HEK293 (cell line): ENCODE data around the gene ANXA4.

Experiments used
- CTCF ChIA-PET: fragments of 350-600 bp; formaldehyde crosslinking; extraction: SDS; loops from one replicate; lab custom pipeline; 2021; ENCODE audit warnings: antibody characterized with exemption; lab: Yijun Ruan, JAX
- POLR2A ChIA-PET: fragments of 300-600 bp; formaldehyde crosslinking; extraction: SDS; loops from one replicate; lab custom pipeline; 2020; ENCODE audit warnings: antibody characterized with exemption, inconsistent platforms; lab: Yijun Ruan, JAX
- H3K27ac ChIP-seq: fragments of 200-500 bp; sonication (Bioruptor generic); 2 replicates; pipeline ENCODE4 v1.5.1; 2014; ENCODE audit warnings: low read depth, low read length, control low read depth, inconsistent platforms; ENCODE audit errors: extremely low read depth
- H3K36me3 ChIP-seq, 2 experiments: fragments of 200-500 bp in 1 of 2; sonication (Bioruptor generic) in 1 of 2; 1 replicate in 1 of 2; 2 replicates in 1 of 2; pipeline ENCODE4 v1.5.1; 2014 to 2017; ENCODE audit warnings: inconsistent platforms in 2 of 2, low read length in 2 of 2; ENCODE audit not compliant: control insufficient read depth in 2 of 2, insufficient read depth in 1 of 2
- H3K4me1 ChIP-seq: fragments of 200-500 bp; sonication (Bioruptor generic); 2 replicates; pipeline ENCODE4 v1.5.1; 2014; ENCODE audit warnings: mild to moderate bottlenecking, low read length, inconsistent platforms; ENCODE audit not compliant: control insufficient read depth, insufficient read depth
- H3K4me3 ChIP-seq: 2 replicates; pipeline ENCODE4 v1.5.1; 2011; ENCODE audit warnings: low read depth, mild to moderate bottlenecking, control low read depth, low read length, moderate library complexity
- H3K9me3 ChIP-seq: fragments of 200-500 bp; sonication (Bioruptor generic); 2 replicates; pipeline ENCODE4 v1.5.1; 2014; ENCODE audit warnings: low read depth, low read length, inconsistent platforms; ENCODE audit not compliant: control insufficient read depth, insufficient read depth
- HOXA7 ChIP-seq: sonication (generic); formaldehyde crosslinking; IDR thresholded peaks from 2 replicates; pipeline ENCODE4 v1.8.1; 2022; ENCODE audit warnings: missing genetic modification reagents, borderline replicate concordance
- PRDM1 ChIP-seq: fragments of 450-650 bp; formaldehyde crosslinking; IDR thresholded peaks from 2 replicates; pipeline ENCODE4; 2016; ENCODE audit warnings: missing biosample characterization, missing genetic modification characterization
- PRDM10 ChIP-seq: fragments of 450-650 bp; formaldehyde crosslinking; IDR thresholded peaks from 2 replicates; pipeline ENCODE4 v1.5.1; 2016; ENCODE audit warnings: missing biosample characterization, missing genetic modification characterization
- PRDM4 ChIP-seq: fragments of 450-650 bp; formaldehyde crosslinking; IDR thresholded peaks from 2 replicates; pipeline ENCODE4 v1.5.1; 2017; ENCODE audit warnings: missing biosample characterization, missing genetic modification characterization
- SALL2 ChIP-seq: fragments of 450-650 bp; formaldehyde crosslinking; IDR thresholded peaks from 2 replicates; pipeline ENCODE4 v1.5.0; 2017; ENCODE audit warnings: missing biosample characterization, mild to moderate bottlenecking, missing genetic modification characterization, borderline replicate concordance
- ZBTB17 ChIP-seq: fragments of 450-650 bp; formaldehyde crosslinking; IDR thresholded peaks from 2 replicates; pipeline ENCODE4 v1.5.1; 2016; ENCODE audit warnings: missing biosample characterization, missing genetic modification characterization
- ZFHX2 ChIP-seq: fragments of 450-650 bp; formaldehyde crosslinking; conservative IDR thresholded peaks from 2 replicates; pipeline ENCODE4 v1.5.1; 2016; ENCODE audit warnings: missing biosample characterization, missing genetic modification characterization
- ZNF157 ChIP-seq: fragments of 450-650 bp; formaldehyde crosslinking; IDR thresholded peaks from 2 replicates; pipeline ENCODE4 v1.5.1; 2016; ENCODE audit warnings: missing biosample characterization, missing genetic modification characterization
- ZNF19 ChIP-seq: fragments of 450-650 bp; formaldehyde crosslinking; IDR thresholded peaks from 2 replicates; pipeline ENCODE4; 2016; ENCODE audit warnings: missing biosample characterization, missing genetic modification characterization, low read depth
- ZNF221 ChIP-seq: fragments of 450-650 bp; formaldehyde crosslinking; IDR thresholded peaks from 2 replicates; pipeline ENCODE4 v1.5.1; 2017; ENCODE audit warnings: missing biosample characterization, missing genetic modification characterization, borderline replicate concordance
- ZNF341 ChIP-seq: fragments of 450-650 bp; formaldehyde crosslinking; IDR thresholded peaks from 2 replicates; pipeline ENCODE4; 2016; ENCODE audit warnings: low read depth, missing biosample characterization, missing genetic modification characterization
- ZNF350 ChIP-seq: fragments of 450-650 bp; formaldehyde crosslinking; IDR thresholded peaks from 2 replicates; pipeline ENCODE4 v1.5.0; 2017; ENCODE audit warnings: missing biosample characterization, mild to moderate bottlenecking, missing genetic modification characterization
- ZNF433 ChIP-seq: fragments of 450-650 bp; formaldehyde crosslinking; IDR thresholded peaks from 2 replicates; pipeline ENCODE4 v1.5.1; 2016; ENCODE audit warnings: missing biosample characterization, missing genetic modification characterization, low read depth
- ZNF560 ChIP-seq: fragments of 450-650 bp; formaldehyde crosslinking; IDR thresholded peaks from 2 replicates; pipeline ENCODE4 v1.5.1; 2017; ENCODE audit warnings: missing biosample characterization, missing genetic modification characterization, borderline replicate concordance
- ZNF561 ChIP-seq: fragments of 450-650 bp; IDR thresholded peaks from 2 replicates; pipeline ENCODE4 v1.5.1; 2018; ENCODE audit warnings: missing biosample characterization, missing genetic modification characterization, borderline replicate concordance
- ZNF596 ChIP-seq: fragments of 450-650 bp; IDR thresholded peaks from 2 replicates; pipeline ENCODE4 v1.5.0; 2018; ENCODE audit warnings: missing biosample characterization, mild to moderate bottlenecking, missing genetic modification characterization, moderate library complexity
- ZNF600 ChIP-seq: fragments of 450-650 bp; formaldehyde crosslinking; IDR thresholded peaks from 2 replicates; pipeline ENCODE4 v1.5.1; 2016; ENCODE audit warnings: missing biosample characterization, missing genetic modification characterization
- ZNF623 ChIP-seq: fragments of 450-650 bp; formaldehyde crosslinking; IDR thresholded peaks from 2 replicates; pipeline ENCODE4 v1.5.1; 2016; ENCODE audit warnings: missing biosample characterization, missing genetic modification characterization
- ZSCAN5A ChIP-seq: fragments of 450-650 bp; formaldehyde crosslinking; IDR thresholded peaks from 2 replicates; pipeline ENCODE4 v1.5.1; 2016; ENCODE audit warnings: missing biosample characterization, missing genetic modification characterization
- TF ChIP-seq, protein P1 (sequence below): fragments of 450-650 bp; formaldehyde crosslinking; IDR thresholded peaks from 2 replicates; pipeline ENCODE4 v1.5.1; 2016; ENCODE audit warnings: missing biosample characterization, missing genetic modification characterization
- TF ChIP-seq, protein P2 (sequence below): fragments of 450-650 bp; formaldehyde crosslinking; IDR thresholded peaks from 2 replicates; pipeline ENCODE4 v1.5.1; 2017; ENCODE audit warnings: missing biosample characterization, missing genetic modification characterization
- TF ChIP-seq, protein P3 (sequence below): fragments of 450-650 bp; formaldehyde crosslinking; IDR thresholded peaks from 2 replicates; pipeline ENCODE4 v1.5.1; 2016; ENCODE audit warnings: missing biosample characterization, missing genetic modification characterization
- TF ChIP-seq, protein P4 (sequence below): fragments of 450-650 bp; formaldehyde crosslinking; IDR thresholded peaks from 2 replicates; pipeline ENCODE4; 2016; ENCODE audit warnings: missing biosample characterization, missing genetic modification characterization

Gene ANXA4

GRCh38 chr2:69774984-69775982 is 33.3 kb downstream of the ANXA4 start:
- POLR2A ChIA-PET, result no interaction called here
- peaks cover 10% of the 10 kb centered on the region for H3K4me1 ChIP-seq
- no peak overlapping the region for H3K4me3 ChIP-seq
- H3K36me3 ChIP-seq, result no peaks in the 10 kb centered on the region
- TF ChIP-seq ZNF623 (tag by site-specific recombination) (no peak), ZNF221 (no peak), ZNF350 (tag by site-specific recombination) (no peak), ZNF596 (tag by site-specific recombination) (no peak), ZSCAN5A (no peak), ZBTB17 (0 out of 2 replicates have a peak, but pooled peaks have one; percentile 26), PRDM1 (tag by site-specific recombination) (no peak), ZNF341 (tag by site-specific recombination) (peak; percentile 58; the same call in 1 of the 2 replicates), ZNF19 (tag by site-specific recombination) (no peak), ZNF560 (no peak), PRDM10 (peak; percentile 60), ZNF433 (tag by site-specific recombination) (no peak), HOXA7 (no peak), ZNF600 (0 out of 2 replicates have a peak, but pooled peaks have one; percentile 41), ZNF157 (no peak), ZFHX2 (tag by site-specific recombination) (no peak), ZNF561 (tag by site-specific recombination) (no peak), SALL2 (no peak), PRDM4 (tag by site-specific recombination) (peak; percentile 34; the same call in 1 of the 2 replicates)
- TF ChIP-seq, protein P1, sequence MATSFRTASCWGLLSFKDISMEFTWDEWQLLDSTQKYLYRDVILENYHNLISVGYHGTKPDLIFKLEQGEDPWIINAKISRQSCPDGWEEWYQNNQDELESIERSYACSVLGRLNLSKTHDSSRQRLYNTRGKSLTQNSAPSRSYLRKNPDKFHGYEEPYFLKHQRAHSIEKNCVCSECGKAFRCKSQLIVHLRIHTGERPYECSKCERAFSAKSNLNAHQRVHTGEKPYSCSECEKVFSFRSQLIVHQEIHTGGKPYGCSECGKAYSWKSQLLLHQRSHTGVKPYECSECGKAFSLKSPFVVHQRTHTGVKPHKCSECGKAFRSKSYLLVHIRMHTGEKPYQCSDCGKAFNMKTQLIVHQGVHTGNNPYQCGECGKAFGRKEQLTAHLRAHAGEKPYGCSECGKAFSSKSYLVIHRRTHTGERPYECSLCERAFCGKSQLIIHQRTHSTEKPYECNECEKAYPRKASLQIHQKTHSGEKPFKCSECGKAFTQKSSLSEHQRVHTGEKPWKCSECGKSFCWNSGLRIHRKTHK (tag by site-specific recombination), result no peak
- TF ChIP-seq, protein P2, sequence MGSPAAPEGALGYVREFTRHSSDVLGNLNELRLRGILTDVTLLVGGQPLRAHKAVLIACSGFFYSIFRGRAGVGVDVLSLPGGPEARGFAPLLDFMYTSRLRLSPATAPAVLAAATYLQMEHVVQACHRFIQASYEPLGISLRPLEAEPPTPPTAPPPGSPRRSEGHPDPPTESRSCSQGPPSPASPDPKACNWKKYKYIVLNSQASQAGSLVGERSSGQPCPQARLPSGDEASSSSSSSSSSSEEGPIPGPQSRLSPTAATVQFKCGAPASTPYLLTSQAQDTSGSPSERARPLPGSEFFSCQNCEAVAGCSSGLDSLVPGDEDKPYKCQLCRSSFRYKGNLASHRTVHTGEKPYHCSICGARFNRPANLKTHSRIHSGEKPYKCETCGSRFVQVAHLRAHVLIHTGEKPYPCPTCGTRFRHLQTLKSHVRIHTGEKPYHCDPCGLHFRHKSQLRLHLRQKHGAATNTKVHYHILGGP (tag by site-specific recombination), result no peak
- TF ChIP-seq, protein P3, sequence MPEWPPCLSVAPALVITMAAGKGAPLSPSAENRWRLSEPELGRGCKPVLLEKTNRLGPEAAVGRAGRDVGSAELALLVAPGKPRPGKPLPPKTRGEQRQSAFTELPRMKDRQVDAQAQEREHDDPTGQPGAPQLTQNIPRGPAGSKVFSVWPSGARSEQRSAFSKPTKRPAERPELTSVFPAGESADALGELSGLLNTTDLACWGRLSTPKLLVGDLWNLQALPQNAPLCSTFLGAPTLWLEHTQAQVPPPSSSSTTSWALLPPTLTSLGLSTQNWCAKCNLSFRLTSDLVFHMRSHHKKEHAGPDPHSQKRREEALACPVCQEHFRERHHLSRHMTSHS (tag by site-specific recombination), result no peak
- TF ChIP-seq, protein P4, sequence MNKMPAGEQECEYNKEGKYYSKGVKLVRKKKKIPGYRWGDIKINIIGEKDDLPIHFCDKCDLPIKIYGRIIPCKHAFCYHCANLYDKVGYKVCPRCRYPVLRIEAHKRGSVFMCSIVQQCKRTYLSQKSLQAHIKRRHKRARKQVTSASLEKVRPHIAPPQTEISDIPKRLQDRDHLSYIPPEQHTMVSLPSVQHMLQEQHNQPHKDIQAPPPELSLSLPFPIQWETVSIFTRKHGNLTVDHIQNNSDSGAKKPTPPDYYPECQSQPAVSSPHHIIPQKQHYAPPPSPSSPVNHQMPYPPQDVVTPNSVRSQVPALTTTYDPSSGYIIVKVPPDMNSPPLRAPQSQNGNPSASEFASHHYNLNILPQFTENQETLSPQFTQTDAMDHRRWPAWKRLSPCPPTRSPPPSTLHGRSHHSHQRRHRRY (tag by site-specific recombination), result no peak
- TF ChIP-seq, all 188 proteins: peak for 5
- CTCF ChIA-PET, result no interaction called here
- peak overlapping the region; percentile 44; the same call in 1 of the 2 replicates for H3K27ac ChIP-seq
- H3K9me3 ChIP-seq, result no peaks in the 10 kb centered on the region
